ENCODE results near the gene NAV2.
A peak's percentile ranks its signal among the peaks of the same experiment; 100 is the strongest.

NAV2 gene

DNA sequence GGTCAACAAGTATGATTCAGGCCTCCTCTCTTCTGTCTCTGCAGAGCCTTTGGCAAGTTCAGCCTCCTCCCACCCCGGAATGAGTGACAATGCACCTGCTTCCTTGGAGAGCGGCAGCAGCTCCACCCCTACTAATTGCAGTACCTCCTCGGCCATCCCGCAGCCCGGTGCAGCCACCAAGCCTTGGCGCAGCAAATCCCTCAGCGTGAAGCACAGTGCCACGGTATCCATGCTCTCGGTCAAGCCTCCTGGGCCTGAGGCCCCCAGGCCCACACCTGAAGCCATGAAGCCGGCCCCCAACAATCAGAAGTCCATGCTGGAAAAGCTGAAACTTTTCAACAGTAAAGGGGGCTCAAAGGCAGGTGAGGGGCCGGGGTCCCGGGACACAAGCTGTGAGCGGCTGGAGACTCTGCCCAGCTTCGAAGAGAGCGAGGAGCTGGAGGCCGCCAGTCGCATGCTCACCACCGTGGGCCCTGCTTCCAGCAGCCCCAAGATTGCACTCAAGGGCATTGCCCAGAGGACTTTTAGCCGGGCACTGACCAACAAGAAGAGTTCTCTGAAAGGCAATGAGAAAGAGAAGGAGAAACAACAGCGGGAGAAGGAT lies 220.6 kb downstream of the NAV2 start:
- DNase-seq: no peak

DNA sequence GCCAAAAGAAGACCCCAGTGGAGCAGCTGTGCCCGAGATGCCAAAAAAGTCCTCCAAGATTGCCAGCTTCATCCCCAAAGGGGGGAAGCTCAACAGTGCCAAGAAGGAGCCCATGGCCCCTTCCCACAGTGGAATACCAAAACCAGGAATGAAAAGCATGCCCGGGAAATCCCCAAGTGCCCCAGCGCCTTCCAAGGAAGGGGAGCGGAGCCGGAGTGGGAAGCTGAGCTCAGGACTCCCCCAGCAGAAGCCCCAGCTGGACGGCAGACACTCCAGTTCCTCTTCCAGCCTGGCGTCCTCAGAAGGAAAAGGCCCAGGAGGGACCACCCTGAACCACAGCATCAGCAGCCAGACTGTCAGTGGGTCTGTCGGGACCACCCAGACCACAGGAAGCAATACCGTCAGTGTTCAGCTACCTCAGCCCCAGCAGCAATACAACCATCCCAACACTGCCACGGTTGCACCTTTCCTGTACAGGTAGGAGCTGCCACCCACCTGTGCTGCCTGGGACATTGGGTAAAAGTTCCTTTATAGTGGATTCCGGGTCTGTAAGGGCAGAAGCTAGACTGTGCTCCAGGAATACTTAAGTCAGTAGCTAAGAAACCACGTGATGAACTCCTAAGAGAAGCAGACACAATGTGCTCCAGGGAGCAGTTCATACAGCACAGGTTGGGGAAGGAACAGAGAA lies 221.3 kb downstream of the NAV2 start:
- peak; percentile 39 for DNase-seq

DNA sequence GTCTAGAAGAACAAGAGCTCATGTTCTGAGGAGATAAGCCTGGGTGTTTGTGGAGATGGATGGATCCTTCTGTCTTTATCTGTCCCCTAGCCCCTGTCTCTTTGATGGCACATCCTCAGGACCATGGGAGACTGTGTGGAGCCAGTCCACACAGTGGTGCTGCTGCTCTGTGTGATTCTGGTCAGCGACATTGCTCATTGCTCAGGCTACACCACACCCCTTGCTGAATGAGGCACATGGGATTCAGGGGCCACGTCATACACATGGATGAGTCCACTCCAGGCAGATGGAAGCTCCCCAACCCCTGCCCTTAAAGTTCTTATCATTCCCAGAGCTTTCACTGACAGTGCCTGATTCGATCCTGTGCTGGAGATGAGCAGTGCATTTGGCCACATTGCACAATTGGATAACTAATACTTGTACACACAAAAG lies 222.2 kb downstream of the NAV2 start:
- DNase-seq: peak; percentile 86

DNA sequence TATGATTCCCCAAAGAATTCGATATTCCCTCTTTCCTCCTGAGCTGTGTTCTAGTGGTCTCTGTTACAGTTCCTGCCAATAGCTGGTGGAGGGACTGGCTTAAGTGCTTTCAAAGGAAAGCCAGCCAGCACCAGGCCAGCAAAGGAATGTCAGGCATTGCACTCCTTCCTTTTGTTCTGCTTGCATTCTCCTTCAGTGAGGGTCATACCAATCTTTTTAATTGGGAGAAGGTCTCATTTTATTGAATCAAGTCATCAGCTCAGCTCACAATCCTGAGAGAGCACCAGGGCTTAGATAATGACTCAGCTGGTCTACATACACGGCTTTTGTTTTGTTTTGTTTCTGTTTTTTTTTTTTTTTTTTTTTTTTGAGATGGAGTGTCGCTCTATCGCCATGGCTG lies 222.9 kb downstream of the NAV2 start:
- DNase-seq: peak; percentile 92

DNA sequence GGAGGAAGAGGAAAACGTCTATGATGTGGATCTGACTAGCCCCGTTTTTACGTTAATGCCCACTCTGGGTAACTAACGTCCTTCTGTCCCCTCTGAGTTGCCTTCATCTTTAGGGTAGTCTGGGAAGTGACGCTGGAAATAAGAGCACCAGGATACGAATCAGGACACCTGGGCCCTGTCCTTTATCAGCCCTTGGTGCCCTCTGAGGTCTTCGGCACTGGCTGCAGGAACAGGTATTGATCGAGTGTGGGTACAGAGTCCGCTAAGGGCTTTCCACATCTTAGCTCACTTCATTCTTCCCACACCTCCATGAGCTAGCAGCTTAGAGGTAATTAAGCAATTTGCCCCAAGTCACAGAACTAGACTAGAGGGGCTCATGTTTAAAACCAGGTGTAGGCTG lies 223.8 kb downstream of the NAV2 start:
- DNase-seq: no peak

DNA sequence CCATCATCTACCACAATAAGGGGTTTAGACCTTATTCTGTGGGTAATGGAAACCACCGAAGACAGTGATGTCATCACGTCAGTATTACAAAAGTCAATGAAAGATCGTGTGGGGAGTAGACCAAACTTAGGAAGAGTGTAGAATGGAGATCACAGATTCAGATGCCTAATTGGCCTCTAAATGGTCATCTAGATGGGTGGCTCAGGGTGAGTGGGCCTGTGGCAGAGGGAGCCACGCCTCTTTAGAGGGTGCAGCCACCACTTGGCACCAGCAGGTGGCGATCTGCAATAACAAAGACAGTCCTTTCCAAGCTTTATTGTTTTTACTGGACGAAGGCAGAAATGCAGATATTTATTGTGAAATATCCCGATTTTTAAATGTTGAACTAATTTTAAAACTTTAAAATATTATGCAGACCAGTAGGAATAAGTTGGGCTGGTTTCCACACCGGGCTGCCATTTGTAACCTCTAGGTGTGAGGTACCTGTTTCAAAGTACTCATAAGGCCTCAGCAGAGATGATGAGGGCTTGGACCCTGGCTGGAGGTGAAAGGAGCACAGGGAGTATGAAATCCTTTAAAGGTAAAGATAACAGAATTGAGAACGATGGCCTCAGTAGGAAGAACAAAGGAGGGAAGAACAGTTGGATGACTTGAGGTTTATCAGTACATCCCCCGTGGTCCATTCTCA lies 225.7 kb downstream of the NAV2 start:
- DNase-seq: peak; percentile 62

DNA sequence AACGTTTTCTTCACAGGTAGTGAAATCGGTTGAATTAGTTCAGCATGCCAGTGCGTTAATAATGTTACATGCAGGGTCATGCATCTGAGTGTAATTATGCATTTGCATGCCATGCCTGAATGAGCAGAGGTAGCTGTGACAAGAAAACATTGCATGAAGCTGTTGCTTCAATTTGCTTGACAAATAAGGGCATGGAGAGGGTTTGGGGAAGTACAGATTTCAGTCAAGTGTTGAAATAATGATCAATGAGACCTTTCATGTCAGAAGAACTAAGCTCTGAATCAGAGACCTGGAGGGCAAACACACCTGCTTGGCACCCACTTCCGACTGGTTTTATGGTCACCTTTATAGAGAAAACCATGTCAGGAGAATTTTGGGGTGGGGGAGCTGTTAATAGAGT lies 226.2 kb downstream of the NAV2 start:
- no peak for DNase-seq

DNA sequence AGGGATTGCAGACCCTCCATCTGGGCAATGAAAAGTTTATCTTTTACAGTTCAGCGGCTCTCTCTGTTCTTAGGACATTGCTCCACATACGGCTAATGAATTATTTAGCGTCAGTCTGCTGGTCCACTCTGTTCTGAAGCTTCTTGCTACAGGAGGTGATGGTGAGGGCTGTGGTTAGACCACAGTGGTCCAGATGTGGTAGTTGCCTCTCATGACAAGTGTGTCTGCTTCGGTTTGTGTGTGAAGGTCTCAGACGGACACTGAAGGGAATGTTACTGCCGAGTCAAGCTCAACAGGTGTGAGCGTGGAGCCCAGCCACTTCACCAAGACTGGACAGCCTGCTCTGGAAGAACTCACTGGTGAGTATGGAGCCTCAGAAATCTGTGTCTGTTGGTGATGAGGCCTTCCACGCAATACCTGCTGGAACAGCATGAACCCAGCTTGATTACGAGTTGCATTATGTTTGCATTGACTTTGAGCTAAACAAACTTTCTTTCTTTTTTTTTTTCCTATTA lies 226.8 kb downstream of the NAV2 start:
- no peak for DNase-seq

DNA sequence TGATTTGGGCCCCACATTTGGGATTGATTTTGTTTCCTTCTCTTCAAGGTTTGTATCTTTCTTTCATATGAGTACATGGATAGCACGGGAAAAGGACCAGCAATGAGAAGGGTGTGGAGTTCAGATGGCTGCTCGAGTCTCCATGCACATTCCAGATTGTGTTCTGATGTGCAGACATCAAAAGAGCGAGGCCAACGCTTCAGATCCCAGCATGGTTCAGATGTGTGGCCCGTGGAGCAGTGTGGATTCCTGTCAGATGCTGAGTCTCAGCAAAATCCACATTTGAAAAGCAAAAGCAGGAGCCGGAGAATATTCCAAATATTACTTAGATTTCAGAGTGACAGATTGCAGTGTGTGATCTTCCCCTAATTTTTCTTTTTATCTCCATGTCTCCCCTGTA lies 228.2 kb downstream of the NAV2 start:
- no peak for DNase-seq

DNA sequence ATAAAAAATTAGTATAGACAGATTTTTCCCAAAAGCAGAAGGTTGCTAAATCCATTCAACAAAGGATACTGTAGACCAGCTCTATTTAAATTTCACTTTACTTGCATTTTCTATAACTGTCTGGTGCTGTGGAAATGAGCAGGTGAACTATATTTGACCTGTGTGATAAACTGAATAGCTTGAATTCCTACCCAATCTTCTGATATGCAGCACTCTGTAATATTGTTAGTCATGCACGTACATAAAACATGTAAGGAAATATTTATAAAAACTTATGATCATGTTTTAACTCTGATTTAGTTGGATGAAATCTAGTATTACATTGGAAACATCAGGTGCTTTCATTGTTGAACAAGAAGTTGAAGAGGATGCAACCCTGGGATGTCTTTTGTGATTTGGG lies 234.0 kb downstream of the NAV2 start:
- DNase-seq: no peak

DNA sequence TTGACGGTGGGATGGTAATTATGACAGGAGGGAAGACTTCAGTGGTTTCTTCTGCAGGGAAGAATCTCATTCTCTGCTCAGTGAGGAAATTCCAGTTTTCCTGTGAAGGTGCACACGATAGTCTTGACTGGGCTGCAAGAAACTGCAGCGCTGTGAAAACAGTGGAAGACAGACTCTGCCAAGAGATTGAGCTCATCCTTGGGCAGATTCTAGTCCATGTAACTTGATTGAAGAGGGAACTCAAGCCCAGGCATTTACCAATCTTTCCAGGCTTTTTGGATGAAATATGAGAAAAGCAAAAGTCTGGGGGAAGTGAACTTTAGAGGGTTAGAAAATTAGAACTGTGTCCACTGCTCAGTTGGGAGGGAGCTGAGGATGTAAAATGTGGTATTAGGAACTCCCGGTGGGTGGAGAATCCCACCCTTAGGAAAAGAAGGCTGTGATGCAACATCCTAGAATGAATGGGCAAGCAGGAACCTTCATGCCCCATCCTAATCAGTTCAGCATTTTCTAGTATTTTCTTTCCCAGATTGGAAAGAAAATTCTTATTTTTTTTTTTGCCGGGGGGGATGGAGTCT lies 235.0 kb downstream of the NAV2 start:
- no peak for DNase-seq

DNA sequence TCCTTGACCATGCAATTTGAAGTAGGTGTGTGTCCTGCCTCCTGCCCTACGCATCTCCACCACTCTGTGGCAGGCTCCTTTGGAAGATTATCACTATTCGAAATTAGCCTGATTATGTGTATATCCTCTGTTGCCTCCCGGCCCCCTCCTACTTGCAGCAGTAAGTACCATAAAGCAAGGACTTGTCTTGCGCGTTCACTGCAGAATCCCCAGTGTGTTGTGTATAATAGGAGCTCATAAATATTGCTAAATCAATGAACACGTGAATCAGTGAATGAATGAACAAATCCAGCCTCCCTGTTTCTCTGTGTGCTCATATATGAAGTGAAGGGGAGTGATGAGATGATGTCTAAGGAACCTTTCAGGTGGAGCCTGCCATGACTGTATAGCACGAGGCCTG lies 237.0 kb downstream of the NAV2 start:
- no peak for DNase-seq

DNA sequence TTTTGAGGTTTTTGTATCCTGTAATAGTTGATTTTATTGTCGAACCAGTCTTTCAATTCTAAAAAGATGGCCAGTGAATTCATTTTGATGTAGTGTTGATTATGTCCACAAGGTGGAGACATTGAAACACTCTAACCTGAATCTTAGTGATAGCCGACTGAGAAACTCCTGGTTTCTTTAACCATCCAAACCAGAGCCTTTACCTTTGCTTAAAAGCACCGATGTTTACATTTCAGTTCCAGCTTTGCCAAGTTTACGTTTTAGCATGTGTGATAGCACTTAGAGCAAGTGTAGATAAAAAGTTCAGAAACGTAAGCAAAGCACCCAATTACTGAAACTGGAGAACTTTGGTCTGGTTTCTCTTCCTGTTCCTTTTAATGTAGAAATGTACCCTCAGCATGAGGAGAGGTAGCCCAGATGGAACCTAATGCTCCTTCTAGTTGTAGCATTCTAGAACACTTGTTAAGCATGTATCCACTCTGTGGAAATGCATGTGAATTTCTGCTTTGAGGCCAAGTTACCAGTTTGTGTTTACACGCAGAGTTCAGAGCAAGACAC lies 239.0 kb downstream of the NAV2 start:
- peak; percentile 62 for DNase-seq

DNA sequence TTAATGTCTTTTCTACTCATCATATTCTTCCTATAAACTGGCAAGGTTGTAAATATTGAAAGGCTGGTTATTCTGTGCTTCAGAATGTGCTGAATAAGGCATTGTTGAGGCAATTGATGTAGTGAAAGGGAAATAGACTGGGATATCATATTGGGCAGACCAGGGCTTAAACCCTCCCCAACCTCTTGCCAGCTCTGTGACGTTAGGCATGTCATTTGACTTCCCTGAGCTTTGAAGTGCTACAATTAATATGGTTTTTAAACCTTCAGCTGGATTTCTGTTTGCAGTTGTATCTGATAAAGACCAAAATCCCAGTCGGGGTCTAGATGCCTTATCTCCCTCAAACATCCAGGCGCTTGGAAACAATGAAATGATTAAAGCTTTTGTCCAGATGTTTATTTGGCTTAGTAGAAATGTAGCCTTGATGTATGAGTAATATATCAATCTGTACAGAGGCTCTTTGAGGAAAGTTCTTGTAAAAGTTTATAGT lies 239.5 kb downstream of the NAV2 start:
- DNase-seq: no peak

DNA sequence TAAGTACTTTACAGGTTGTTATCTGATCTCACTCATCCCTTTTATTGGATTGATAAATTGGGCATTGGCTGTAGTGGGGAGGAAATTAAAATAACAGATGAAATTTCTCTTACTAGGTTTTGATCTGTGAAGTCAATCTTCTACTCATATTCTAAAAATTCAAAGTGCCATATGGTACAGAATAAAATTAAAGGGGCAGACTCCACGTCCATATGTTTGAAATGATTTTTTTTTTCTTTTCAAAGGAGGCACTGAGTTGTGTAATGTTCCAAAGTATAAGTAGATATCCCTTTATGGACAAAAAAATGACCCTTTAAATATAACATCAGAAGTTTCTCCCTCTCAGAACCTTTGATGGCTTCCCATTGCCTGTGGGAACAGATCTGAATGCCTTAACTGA lies 240.3 kb downstream of the NAV2 start:
- DNase-seq: no peak

DNA sequence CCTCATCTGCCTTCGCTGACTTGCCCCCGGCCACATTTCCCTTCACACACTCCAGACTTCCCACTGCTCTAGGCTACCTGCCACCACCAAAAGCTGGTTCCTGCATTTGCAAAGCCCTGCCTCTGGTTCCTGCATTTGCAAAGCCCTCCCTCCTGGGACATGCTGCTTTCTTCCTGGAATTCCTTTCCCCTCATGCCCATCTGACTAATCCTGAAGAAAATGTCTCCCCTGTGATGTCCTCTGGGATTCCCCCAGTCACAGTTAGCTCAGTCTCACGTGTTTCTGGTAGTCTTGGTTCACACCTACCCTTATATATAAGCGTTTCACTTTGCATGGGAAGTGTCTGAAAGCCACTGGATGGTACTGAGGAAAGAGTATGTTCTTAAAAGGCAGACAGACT lies 240.7 kb downstream of the NAV2 start:
- DNase-seq: peak; percentile 80

DNA sequence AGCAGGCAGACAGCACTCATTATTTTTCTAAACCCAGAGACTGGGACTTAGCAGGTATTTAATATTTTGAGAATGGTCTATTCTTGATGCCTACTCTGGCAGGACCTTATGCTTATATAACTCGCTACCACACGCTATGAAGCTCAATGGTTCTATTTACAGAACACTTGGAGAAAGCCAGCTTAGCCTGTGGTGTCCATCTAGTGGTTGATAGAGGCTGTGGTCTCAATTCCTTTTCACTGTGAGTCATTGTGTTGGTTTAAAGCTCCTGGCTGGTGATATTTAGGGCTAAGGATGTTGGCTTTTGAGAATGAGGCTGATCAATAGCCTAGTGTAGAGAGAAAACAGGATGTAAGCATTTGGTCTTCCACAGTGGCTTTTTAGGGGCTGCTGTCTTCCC lies 241.3 kb downstream of the NAV2 start:
- peak; percentile 86 for DNase-seq

DNA sequence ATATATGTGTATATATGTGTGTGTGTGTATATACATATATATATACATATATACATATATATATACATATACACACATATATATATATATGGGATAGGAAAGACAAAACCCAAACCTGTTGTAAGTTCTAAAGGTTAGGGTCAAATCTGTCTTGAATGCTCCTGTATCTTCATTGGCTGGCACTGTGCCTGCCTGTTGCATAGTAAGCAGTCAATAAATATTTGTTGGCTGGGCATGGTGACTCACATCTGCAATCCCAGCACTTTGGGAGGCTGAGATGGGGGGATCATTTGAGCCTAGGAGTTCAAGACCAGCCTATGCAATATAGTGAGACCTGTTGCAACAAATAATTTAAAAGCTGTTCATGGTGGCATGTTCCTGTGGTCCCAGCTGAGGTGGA lies 242.3 kb downstream of the NAV2 start:
- DNase-seq: peak; percentile 21

DNA sequence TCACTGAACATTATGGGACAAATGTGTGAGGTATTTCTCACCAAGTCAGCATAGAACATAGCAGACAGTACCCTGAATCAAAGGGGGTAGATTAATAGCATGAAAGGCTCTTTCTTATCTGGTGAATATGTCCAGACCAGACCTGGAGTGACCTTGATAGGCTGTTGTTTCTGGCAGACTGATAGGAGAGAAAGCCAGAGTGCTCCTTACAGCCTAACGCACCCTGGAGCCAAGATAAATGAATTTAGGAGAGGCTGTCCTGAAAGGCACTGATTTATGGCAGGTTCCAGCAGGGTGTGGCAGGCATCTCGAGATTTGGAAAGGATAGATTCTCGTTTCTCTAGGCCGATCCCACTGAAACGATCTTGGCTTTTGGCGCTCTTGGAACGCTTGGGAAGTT lies 243.0 kb downstream of the NAV2 start:
- DNase-seq: no peak

DNA sequence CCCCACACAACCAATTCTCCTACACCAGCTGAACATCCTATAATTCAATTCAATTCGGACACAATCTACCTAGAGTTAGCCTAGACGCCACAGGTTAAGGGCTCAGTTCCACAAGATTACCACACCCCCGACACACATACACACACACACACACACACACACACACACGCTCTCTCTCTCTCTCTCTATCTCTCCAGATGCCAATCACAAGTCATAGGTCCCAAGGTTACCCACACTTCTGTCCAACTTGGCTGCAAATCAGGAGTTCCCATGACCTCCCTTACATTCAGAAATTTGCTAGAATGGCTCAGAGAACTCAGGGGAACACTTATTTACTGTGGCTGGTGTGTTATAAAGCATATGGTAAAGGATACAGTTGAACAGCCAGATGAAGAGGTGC lies 243.6 kb downstream of the NAV2 start:
- no peak for DNase-seq

DNA sequence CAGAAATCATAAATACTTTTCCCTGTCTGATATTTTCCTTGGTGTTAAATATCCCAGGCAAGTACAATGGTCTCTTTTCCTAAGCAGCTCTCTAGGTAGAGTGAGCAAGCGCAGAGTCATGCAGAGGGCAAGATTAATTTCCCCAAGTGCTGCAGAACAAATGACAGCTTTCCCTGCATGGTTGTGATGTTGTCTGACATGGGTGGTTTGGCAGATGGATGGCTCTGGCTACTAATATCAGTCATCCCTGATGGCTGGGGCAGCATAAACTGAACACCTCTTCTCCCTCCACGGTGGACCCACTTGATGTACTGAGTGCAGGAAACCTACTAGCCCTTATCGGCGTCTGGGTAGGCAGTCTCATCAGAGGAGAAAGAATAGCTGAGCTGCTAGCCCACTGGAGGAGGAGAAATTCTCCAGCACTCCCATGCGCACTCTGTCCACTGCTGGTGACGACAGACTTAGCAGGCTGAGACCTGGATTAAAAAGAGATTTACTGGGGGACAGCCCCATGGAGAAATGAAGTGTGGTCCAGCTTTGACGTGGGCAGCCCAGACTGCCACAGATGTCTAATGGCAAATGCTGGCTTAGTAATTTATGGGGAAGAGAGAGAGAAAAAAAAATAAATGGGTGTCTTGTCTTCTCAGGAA lies 244.8 kb downstream of the NAV2 start:
- no peak for DNase-seq

DNA sequence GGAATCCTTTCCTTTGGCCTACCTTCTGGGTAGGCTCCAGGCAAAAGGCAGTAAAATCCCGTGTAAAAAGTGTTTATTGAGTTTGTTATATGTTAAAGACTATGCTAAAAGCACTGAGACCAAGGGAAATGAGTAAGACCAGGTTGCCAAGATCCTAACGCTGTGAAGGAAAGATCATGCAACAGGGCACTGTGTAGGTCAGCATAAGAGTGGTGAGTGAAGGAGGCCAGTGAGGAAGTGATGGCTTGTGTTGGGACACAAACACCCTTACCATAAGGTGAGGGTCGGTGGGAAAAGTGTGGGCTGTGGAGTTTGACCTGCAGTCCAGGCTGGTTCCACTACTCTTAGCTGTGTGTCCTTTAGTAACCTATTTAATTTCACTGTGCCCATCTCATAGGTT lies 245.6 kb downstream of the NAV2 start:
- DNase-seq: no peak

DNA sequence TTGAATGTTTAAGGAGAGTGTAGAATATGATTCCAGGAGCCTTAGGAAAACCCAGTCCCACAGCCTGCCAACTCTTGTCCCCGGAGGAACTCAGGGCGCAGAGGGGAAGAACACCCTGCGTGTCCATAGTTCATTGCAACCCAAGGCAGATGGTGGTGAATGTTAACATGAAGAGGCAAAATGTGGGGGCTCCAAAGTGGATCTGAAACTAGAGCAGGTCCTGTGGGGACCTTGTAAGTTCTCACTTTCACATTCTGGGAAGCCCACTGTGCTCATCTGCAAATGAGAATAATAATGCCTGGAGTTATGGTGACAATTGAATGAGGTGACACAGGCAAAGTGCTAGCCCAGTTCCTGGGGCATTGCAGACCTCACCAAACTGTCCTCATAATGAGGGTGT lies 246.6 kb downstream of the NAV2 start:
- no peak for DNase-seq

All from fibroblast of skin of scalp (primary cell).